Effector memory CD8-positive, alpha-beta T cell (primary cell): ENCODE measurements around the gene RPL19.

ENCODE experiments used
- ATAC-seq: fragments of 150-1000 bp; cut with Tn5 transposase; replicated peaks from 2 replicates; pipeline ENCODE4 v1.10.0; 2021; ENCODE audit warnings: mild to moderate bottlenecking, moderate library complexity
- DNase-seq, 3 experiments: peaks; one replicate each; pipeline ENCODE4 v3.0.0; 2021
- H3K27ac Mint-ChIP-seq, 2 donors: one replicate each; pipeline ENCODE4 v1.8.0; 2022; ENCODE audit warnings: mild to moderate bottlenecking in 2 of 2, mixed read lengths in 2 of 2, moderate library complexity in 2 of 2
- H3K27me3 Mint-ChIP-seq, 2 donors: one replicate each; pipeline ENCODE4 v1.8.0; 2022; ENCODE audit warnings: mixed read lengths in 2 of 2
- H3K36me3 Mint-ChIP-seq: one replicate; pipeline ENCODE4 v1.8.0; 2022; ENCODE audit warnings: mild to moderate bottlenecking, moderate library complexity, mixed read lengths; ENCODE audit not compliant: insufficient read depth
- H3K4me1 Mint-ChIP-seq, 2 donors: one replicate each; pipeline ENCODE4 v1.8.0; 2022; ENCODE audit warnings: low read depth in 2 of 2, mixed read lengths in 2 of 2
- H3K4me3 Mint-ChIP-seq, 2 donors: one replicate each; pipeline ENCODE4 v1.8.0; 2022; ENCODE audit warnings: mild to moderate bottlenecking in 2 of 2, mixed read lengths in 2 of 2, moderate library complexity in 2 of 2
- H3K9me3 Mint-ChIP-seq, 2 donors: one replicate each; pipeline ENCODE4 v1.8.0; 2022; ENCODE audit warnings: mixed read lengths in 2 of 2

The RPL19 gene

GRCh38 chr17:39196241-39196807, 3.8 kb upstream of the RPL19 start:
- peak overlapping the region; percentile 82 to 85 for H3K27ac Mint-ChIP-seq

GRCh38 chr17:39196808-39197291, 3.2 kb upstream of the RPL19 start:
- peaks cover 45% of the 10 kb centered on the region for H3K36me3 Mint-ChIP-seq
- H3K4me3 Mint-ChIP-seq, result peak overlapping the region; percentile 83 to 93
- ATAC-seq, result no peak
- H3K4me1 Mint-ChIP-seq, result peaks cover 53 to 59% of the 10 kb centered on the region in 2 donors
- no peaks in the 10 kb centered on the region for H3K9me3 Mint-ChIP-seq
- DNase-seq, result no peak
- H3K27ac Mint-ChIP-seq, result peak overlapping the region; percentile 82 to 85
- H3K27me3 Mint-ChIP-seq, result no peaks in the 10 kb centered on the region

More at GRCh38 chr17:39196241-39196807, 3.8 kb upstream of the RPL19 start:
- Mint-ChIP-seq H3K36me3 (peaks cover 44% of the 10 kb centered on the region), H3K4me1 (peaks cover 49 to 59% of the 10 kb centered on the region in 2 donors), H3K4me3 (peak overlapping the region; percentile 83 to 93), H3K27me3 (no peaks in the 10 kb centered on the region), H3K9me3 (no peaks in the 10 kb centered on the region)
- DNase-seq (no peak), ATAC-seq (no peak)

- H3K4me3 Mint-ChIP-seq, result peak within 1 kb of the TSS; percentile 83 to 93
- H3K27ac Mint-ChIP-seq, result peak within 1 kb of the TSS; percentile 82 to 85
- no peaks in the 10 kb centered on the region for H3K9me3 Mint-ChIP-seq
- H3K36me3 Mint-ChIP-seq, result peaks cover 47% of the 10 kb centered on the region
- DNase-seq (peak; percentile 34 to 37 (median 35)), ATAC-seq (peak; percentile 23)
- H3K4me1 Mint-ChIP-seq, result peaks cover 51 to 58% of the 10 kb centered on the region in 2 donors
- H3K27me3 Mint-ChIP-seq, result no peaks in the 10 kb centered on the region
Observed at GRCh38 chr17:39197380-39198185, 2.5 kb upstream of the RPL19 start, which contains the start of gene CACNB1. TSS of gene CACNB1 (minus strand) at chr17:39197669. CDS start at chr17:39197495, 174 bp downstream.

- no peak for DNase-seq
- Mint-ChIP-seq H3K27me3 (no peaks in the 10 kb centered on the region), H3K9me3 (no peaks in the 10 kb centered on the region), H3K4me1 (peaks cover 52 to 56% of the 10 kb centered on the region in 2 donors), H3K4me3 (peak overlapping the region; percentile 83 to 93), H3K36me3 (peaks cover 49% of the 10 kb centered on the region), H3K27ac (peak overlapping the region; percentile 52 to 71)
- ATAC-seq, result no peak
Observed at GRCh38 chr17:39198186-39198566, 1.9 kb upstream of the RPL19 start.

GRCh38 chr17:39199820-39200069, 338 bp upstream of the RPL19 start:
- Mint-ChIP-seq H3K4me3 (peak overlapping the region; percentile 93 to 98), H3K27me3 (no peaks in the 10 kb centered on the region), H3K9me3 (no peaks in the 10 kb centered on the region), H3K36me3 (peaks cover 60% of the 10 kb centered on the region), H3K4me1 (peaks cover 47 to 49% of the 10 kb centered on the region in 2 donors), H3K27ac (peak overlapping the region; percentile 99 to 100)
- DNase-seq, result peak in 2 of 3 experiments; percentile 79 to 81
- ATAC-seq, result peak; percentile 67

DNA sequence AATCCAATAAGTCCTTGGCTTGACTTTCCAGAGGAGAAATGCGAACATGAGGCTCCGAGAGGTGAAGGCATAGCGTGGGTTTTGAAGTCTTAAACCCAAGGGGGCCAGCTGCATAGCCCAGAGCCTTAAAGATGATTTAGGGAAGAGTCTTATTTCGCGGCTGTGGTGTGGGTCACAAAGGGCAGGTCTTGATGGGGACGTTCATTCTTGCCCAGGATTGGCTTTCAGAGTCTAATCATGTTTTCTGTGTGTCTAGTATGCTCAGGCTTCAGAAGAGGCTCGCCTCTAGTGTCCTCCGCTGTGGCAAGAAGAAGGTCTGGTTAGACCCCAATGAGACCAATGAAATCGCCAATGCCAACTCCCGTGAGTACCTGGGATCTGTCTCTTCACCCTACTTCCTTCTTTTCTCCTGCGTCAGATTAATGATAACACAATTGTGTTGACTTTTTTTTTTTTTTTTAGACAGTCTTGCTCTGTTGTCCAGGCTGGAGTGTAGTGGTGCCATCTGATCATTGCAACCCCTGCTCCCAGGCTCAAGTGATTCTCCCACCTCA, 951 bp downstream of the RPL19 start:
- no peak for ATAC-seq
- H3K4me3 Mint-ChIP-seq, result peak overlapping the region; percentile 93 to 98
- no peaks in the 10 kb centered on the region for H3K9me3 Mint-ChIP-seq
- no peak for DNase-seq
- H3K36me3 Mint-ChIP-seq, result peaks cover 67% of the 10 kb centered on the region
- no peaks in the 10 kb centered on the region for H3K27me3 Mint-ChIP-seq
- peak overlapping the region; percentile 99 to 100 for H3K27ac Mint-ChIP-seq
- peaks cover 36 to 38% of the 10 kb centered on the region in 2 donors for H3K4me1 Mint-ChIP-seq

DNA sequence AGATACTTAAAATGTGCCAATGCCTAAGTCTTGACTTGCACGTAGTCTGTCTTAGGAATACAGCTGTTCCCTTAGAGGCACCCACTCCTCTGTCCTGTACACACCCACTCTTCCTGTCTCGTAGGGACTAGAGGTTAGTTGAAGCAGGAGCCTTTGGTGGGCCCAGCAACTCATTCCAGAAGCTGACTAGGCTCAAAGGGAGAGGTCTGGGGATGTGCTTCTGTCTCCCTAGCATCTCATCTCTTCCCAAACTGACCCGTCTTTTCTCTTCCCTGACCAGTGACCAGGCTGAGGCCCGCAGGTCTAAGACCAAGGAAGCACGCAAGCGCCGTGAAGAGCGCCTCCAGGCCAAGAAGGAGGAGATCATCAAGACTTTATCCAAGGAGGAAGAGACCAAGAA, 4.2 kb downstream of the RPL19 start:
- Mint-ChIP-seq H3K27me3 (no peaks in the 10 kb centered on the region), H3K36me3 (peaks cover 67% of the 10 kb centered on the region), H3K27ac (peak overlapping the region; percentile 51 to 60), H3K4me3 (no peak overlapping the region), H3K4me1 (peaks cover 35 to 37% of the 10 kb centered on the region in 2 donors), H3K9me3 (no peaks in the 10 kb centered on the region)
- DNase-seq, result no peak
- ATAC-seq, result no peak

GRCh38 chr17:39205112-39205526, 5.0 kb downstream of the RPL19 start:
- DNase-seq, result no peak
- Mint-ChIP-seq H3K9me3 (no peaks in the 10 kb centered on the region), H3K27ac (no peak overlapping the region), H3K36me3 (peaks cover 59% of the 10 kb centered on the region), H3K4me1 (peaks cover 32 to 36% of the 10 kb centered on the region in 2 donors), H3K4me3 (no peak overlapping the region), H3K27me3 (peaks cover 0 to 2% of the 10 kb centered on the region in 2 donors)
- ATAC-seq, result no peak

GRCh38 chr17:39208136-39208535, 8.1 kb downstream of the RPL19 start:
- Mint-ChIP-seq H3K4me3 (no peak overlapping the region), H3K27ac (no peak overlapping the region), H3K4me1 (peaks cover 18 to 23% of the 10 kb centered on the region in 2 donors)

DNA sequence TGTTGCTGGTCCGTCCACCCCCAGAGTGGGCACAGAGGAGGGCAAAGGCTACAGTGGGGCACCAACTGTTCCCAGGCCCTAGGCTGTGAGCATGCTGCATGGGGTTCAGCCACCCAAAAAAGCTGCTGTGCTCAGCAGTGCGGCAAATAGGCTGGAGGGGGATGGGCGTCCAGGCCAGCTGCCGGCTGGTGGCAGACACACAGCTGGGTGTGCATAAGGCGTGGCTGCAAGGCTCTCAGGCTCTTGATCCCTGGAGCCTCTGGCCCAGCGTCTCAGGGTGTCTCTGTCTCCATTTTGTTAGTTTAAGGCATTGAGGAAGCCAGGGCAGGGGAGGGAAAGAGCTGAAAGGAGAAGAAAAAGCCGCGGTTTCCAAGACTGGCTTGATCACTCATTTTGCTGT, 8.8 kb downstream of the RPL19 start:
- Mint-ChIP-seq H3K9me3 (no peaks in the 10 kb centered on the region), H3K4me1 (peaks cover 15 to 23% of the 10 kb centered on the region in 2 donors), H3K27me3 (peaks cover 0 to 19% of the 10 kb centered on the region in 2 donors), H3K4me3 (peak overlapping the region; percentile 44 to 68), H3K36me3 (peaks cover 23% of the 10 kb centered on the region), H3K27ac (peak overlapping the region in 1 of 2 donors; percentile 77)
- ATAC-seq (peak; percentile 12), DNase-seq (no peak)

More at GRCh38 chr17:39208136-39208535, 8.1 kb downstream of the RPL19 start:
- DNase-seq, result no peak
- ATAC-seq, result no peak
- H3K27me3 Mint-ChIP-seq, result peaks cover 0 to 12% of the 10 kb centered on the region in 2 donors
- peaks cover 31% of the 10 kb centered on the region for H3K36me3 Mint-ChIP-seq
- no peaks in the 10 kb centered on the region for H3K9me3 Mint-ChIP-seq

DNA sequence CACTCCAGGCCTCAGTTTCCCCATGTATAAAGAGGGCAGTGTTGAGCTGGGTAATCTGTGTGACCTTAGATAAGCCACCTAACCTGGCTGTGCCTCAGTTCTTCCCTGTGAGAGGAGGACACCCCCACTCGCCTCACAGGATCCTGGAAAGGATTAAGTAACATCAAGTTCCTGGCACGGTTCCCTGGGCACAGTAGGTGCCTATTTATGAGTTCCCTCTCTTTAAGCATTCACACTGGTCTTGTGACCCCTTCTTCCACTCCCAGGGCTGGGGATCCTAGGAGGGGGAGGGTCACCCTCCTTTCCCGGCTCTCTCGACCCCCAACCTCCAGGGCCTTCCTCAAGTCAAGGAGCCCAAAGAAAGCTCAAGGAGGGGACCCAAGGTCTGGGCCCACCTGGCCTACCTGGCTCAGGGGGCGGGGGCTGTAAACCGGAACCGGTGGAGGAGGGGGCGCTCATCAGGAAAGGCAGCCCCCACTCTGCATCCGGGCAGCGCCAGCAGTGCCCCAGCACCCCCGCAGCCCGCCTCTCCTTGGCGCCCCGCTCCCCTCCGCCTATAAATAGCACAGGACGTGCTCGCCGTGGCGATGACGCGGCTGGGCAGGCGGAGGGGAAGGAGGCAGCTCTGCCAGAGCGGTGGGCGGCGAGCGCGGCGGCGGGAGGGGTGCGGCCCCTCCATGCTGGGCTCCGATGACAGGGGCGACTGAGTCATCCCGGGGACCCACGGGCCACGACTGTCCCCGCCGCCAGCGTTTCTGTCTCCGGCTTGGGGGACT, 9.4 kb downstream of the RPL19 start:
- peak overlapping the region; percentile 69 to 77 for H3K27ac Mint-ChIP-seq
- peaks cover 15 to 23% of the 10 kb centered on the region in 2 donors for H3K4me1 Mint-ChIP-seq
- DNase-seq (peak; percentile 59 to 63 (median 61)), ATAC-seq (peak; percentile 84)
- peaks cover 17% of the 10 kb centered on the region for H3K36me3 Mint-ChIP-seq
- peaks cover 0 to 25% of the 10 kb centered on the region in 2 donors for H3K27me3 Mint-ChIP-seq
- no peaks in the 10 kb centered on the region for H3K9me3 Mint-ChIP-seq
- H3K4me3 Mint-ChIP-seq, result peak overlapping the region; percentile 66 to 68

DNA sequence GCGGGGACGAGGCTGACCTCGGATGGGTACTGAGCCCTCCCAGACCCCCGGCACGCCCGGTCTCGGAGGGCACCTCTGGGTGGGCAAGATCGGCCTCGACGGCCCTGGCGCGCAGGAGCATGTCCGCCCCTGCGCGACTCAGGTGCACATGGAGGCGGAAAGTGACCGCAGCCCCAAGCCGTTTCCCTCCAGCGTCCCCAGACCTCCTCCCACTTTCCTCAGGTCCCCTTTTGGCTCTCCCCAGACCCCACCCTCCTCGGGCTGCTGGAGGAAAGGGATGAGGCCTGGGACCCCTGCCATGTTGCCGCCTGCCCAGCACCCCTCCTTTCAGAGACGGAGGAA, 10.0 kb downstream of the RPL19 start:
- H3K4me3 Mint-ChIP-seq, result peak overlapping the region; percentile 66 to 68
- peaks cover 12% of the 10 kb centered on the region for H3K36me3 Mint-ChIP-seq
- H3K4me1 Mint-ChIP-seq, result peaks cover 15 to 23% of the 10 kb centered on the region in 2 donors
- DNase-seq, result no peak
- no peak for ATAC-seq
- peak overlapping the region; percentile 69 to 77 for H3K27ac Mint-ChIP-seq
- H3K27me3 Mint-ChIP-seq, result peaks cover under 1 to 31% of the 10 kb centered on the region in 2 donors
- no peaks in the 10 kb centered on the region for H3K9me3 Mint-ChIP-seq
